GM18520 (cell line): ENCODE measurements around the gene KCNQ1.

Source experiments
- ATAC-seq: cut with Tn5 transposase; IDR thresholded peaks from one replicate; pipeline ENCODE4 v1.9.1; 2021; ENCODE audit not compliant: unreplicated experiment

Gene KCNQ1

GRCh38 chr11:2443406-2443805 lies 1.4 kb upstream of the KCNQ1 start:
- no peak for ATAC-seq

- ATAC-seq, result no peak
Measured at GRCh38 chr11:2443881-2444820, 657 bp upstream of the KCNQ1 start, which contains the start of gene TRPM5. Gene TRPM5, minus strand, starts transcription at chr11:2444514. Its CDS starts 21,478 bp downstream, at chr11:2423036.

GRCh38 chr11:2445746-2446551 lies 1.1 kb downstream of the KCNQ1 start:
- no peak for ATAC-seq

- ATAC-seq, result no peak
Measured at GRCh38 chr11:2446590-2447252, 1.9 kb downstream of the KCNQ1 start.

- no peak for ATAC-seq
Measured at GRCh38 chr11:2447253-2447950, 2.6 kb downstream of the KCNQ1 start.

- no peak for ATAC-seq
Measured at GRCh38 chr11:2447951-2448650, 3.3 kb downstream of the KCNQ1 start.

GRCh38 chr11:2448661-2449547 lies 4.1 kb downstream of the KCNQ1 start:
- no peak for ATAC-seq

GRCh38 chr11:2449548-2450320 lies 4.9 kb downstream of the KCNQ1 start:
- ATAC-seq, result no peak

GRCh38 chr11:2450321-2451041 lies 5.7 kb downstream of the KCNQ1 start:
- no peak for ATAC-seq

GRCh38 chr11:2451336-2451735 lies 6.5 kb downstream of the KCNQ1 start:
- no peak for ATAC-seq

- ATAC-seq, result no peak
Measured at GRCh38 chr11:2451916-2452315, 7.1 kb downstream of the KCNQ1 start.

- no peak for ATAC-seq
Measured at GRCh38 chr11:2452321-2453012, 7.7 kb downstream of the KCNQ1 start.

- no peak for ATAC-seq
Measured at GRCh38 chr11:2453436-2453835, 8.6 kb downstream of the KCNQ1 start.

GRCh38 chr11:2458321-2458720 lies 13.5 kb downstream of the KCNQ1 start:
- ATAC-seq, result no peak

GRCh38 chr11:2459016-2459725 lies 14.4 kb downstream of the KCNQ1 start:
- ATAC-seq, result no peak

- ATAC-seq, result no peak
Measured at GRCh38 chr11:2459796-2460531, 15.2 kb downstream of the KCNQ1 start.
